HEK293T (cell line): ENCODE results near the gene PRICKLE1.

Experiments used
- CTCF ChIA-PET: fragments of 350-600 bp; formaldehyde crosslinking; extraction: SDS; loops from one replicate; lab custom pipeline; 2021; ENCODE audit warnings: antibody characterized with exemption, inconsistent platforms; lab: Yijun Ruan, JAX
- POLR2A ChIA-PET: fragments of 350-600 bp; formaldehyde crosslinking; extraction: SDS; loops from one replicate; lab custom pipeline; 2020; ENCODE audit warnings: antibody characterized with exemption, inconsistent platforms; lab: Yijun Ruan, JAX
- DNase-seq: peaks from one replicate; pipeline ENCODE4 v3.0.0; 2012; ENCODE audit warnings: mixed read lengths; ENCODE audit errors: extremely low spot score
- ARNT ChIP-seq: fragments of 450-650 bp; IDR thresholded peaks from 2 replicates; pipeline ENCODE4 v1.6.1; 2017; ENCODE audit warnings: mild to moderate bottlenecking
- BHLHE40 ChIP-seq: fragments of 450-650 bp; IDR thresholded peaks from 2 replicates; pipeline ENCODE4 v1.6.1; 2016; ENCODE audit warnings: mild to moderate bottlenecking, moderate library complexity, borderline replicate concordance
- CTBP1 ChIP-seq: fragments of 450-650 bp; IDR thresholded peaks from 2 replicates; pipeline ENCODE4 v1.6.1; 2016; ENCODE audit warnings: borderline replicate concordance
- ELF4 ChIP-seq: fragments of 450-650 bp; IDR thresholded peaks from 2 replicates; pipeline ENCODE4 v1.6.1; 2017; ENCODE audit warnings: antibody characterized with exemption
- FOXA1 ChIP-seq: fragments of 450-650 bp; IDR thresholded peaks from 2 replicates; pipeline ENCODE4 v1.6.1; 2016; ENCODE audit warnings: mild to moderate bottlenecking
- FOXK2 ChIP-seq: fragments of 450-650 bp; IDR thresholded peaks from 2 replicates; pipeline ENCODE4 v1.6.1; 2016; ENCODE audit warnings: mild to moderate bottlenecking
- FOXM1 ChIP-seq: fragments of 450-650 bp; IDR thresholded peaks from 2 replicates; pipeline ENCODE4 v1.6.1; 2017; ENCODE audit warnings: mild to moderate bottlenecking, borderline replicate concordance
- HDGF ChIP-seq: fragments of 450-650 bp; IDR thresholded peaks from 2 replicates; pipeline ENCODE4 v1.6.1; 2017; ENCODE audit warnings: antibody characterized with exemption, borderline replicate concordance
- L3MBTL2 ChIP-seq: fragments of 450-650 bp; conservative IDR thresholded peaks from 2 replicates; pipeline ENCODE4 v1.6.1; 2016; ENCODE audit warnings: mild to moderate bottlenecking
- LEF1 ChIP-seq: fragments of 450-650 bp; IDR thresholded peaks from 2 replicates; pipeline ENCODE4 v1.6.1; 2017; ENCODE audit warnings: mild to moderate bottlenecking, borderline replicate concordance
- NFRKB ChIP-seq: fragments of 450-650 bp; IDR thresholded peaks from 2 replicates; pipeline ENCODE4 v1.6.1; 2016; ENCODE audit warnings: mild to moderate bottlenecking, moderate library complexity
- PKNOX1 ChIP-seq: fragments of 450-650 bp; IDR thresholded peaks from 2 replicates; pipeline ENCODE4 v1.6.1; 2016
- SP1 ChIP-seq: fragments of 450-650 bp; IDR thresholded peaks from 2 replicates; pipeline ENCODE4 v1.6.1; 2017
- SUZ12 ChIP-seq: fragments of 450-650 bp; IDR thresholded peaks from 2 replicates; pipeline ENCODE4 v1.6.1; 2016; ENCODE audit warnings: mild to moderate bottlenecking
- TARDBP ChIP-seq: fragments of 450-650 bp; IDR thresholded peaks from 2 replicates; pipeline ENCODE4 v1.6.1; 2016
- ZNF384 ChIP-seq: fragments of 450-650 bp; IDR thresholded peaks from 2 replicates; pipeline ENCODE4 v1.6.1; 2016

Gene PRICKLE1

GRCh38 chr12:42428850-42429249 lies 160.7 kb downstream of the PRICKLE1 start:
- TF ChIP-seq L3MBTL2 (no peak), FOXA1 (no peak), SP1 (no peak), TARDBP (no peak), ARNT (no peak), SUZ12 (no peak), HDGF (no peak)
- CTCF ChIA-PET, result interaction anchor here (0.7 kb wide), 1 partner anchor 1107 kb away, joined by 3 read pairs; no protein-coding TSS in a partner anchor
- POLR2A ChIA-PET, result no interaction called here
- no peak for DNase-seq

- POLR2A ChIA-PET, result no interaction called here
- no peak for DNase-seq
- TF ChIP-seq TARDBP, result no peak
- no peak for TF ChIP-seq HDGF
- no peak for TF ChIP-seq L3MBTL2
- no peak for TF ChIP-seq FOXK2
- no peak for TF ChIP-seq ZNF384
- no peak for TF ChIP-seq FOXM1
- no peak for TF ChIP-seq SP1
- TF ChIP-seq PKNOX1, result no peak
- TF ChIP-seq FOXA1, result no peak
- no peak for TF ChIP-seq SUZ12
- TF ChIP-seq CTBP1, result no peak
- no peak for TF ChIP-seq BHLHE40
- TF ChIP-seq LEF1, result no peak
- TF ChIP-seq ARNT, result no peak
- TF ChIP-seq ELF4, result no peak
- no peak for TF ChIP-seq NFRKB
- CTCF ChIA-PET, result no interaction called here
These were observed 162.8 kb downstream of the PRICKLE1 start for GRCh38 chr12:42426746-42427145.

- TF ChIP-seq SUZ12, result no peak
- no peak for TF ChIP-seq HDGF
- no peak for TF ChIP-seq PKNOX1
- TF ChIP-seq LEF1, result no peak
- TF ChIP-seq BHLHE40, result no peak
- no peak for TF ChIP-seq SP1
- TF ChIP-seq NFRKB, result no peak
- TF ChIP-seq ZNF384, result no peak
- TF ChIP-seq FOXK2, result no peak
- TF ChIP-seq ARNT, result no peak
- TF ChIP-seq ELF4, result no peak
- no peak for TF ChIP-seq CTBP1
- no peak for DNase-seq
- ChIA-PET CTCF (no interaction called here), POLR2A (no interaction called here)
These were observed 166.8 kb downstream of the PRICKLE1 start for GRCh38 chr12:42422785-42423184.

GRCh38 chr12:42421844-42422779 lies 167.4 kb downstream of the PRICKLE1 start:
- POLR2A ChIA-PET, result no interaction called here
- no peak for DNase-seq
- CTCF ChIA-PET, result no interaction called here
- TF ChIP-seq FOXM1 (no peak), CTBP1 (no peak), SUZ12 (no peak), HDGF (no peak), L3MBTL2 (no peak), SP1 (no peak), BHLHE40 (no peak)

- TF ChIP-seq HDGF (no peak), ELF4 (no peak), CTBP1 (no peak), LEF1 (no peak), ZNF384 (no peak), SP1 (no peak), FOXM1 (no peak), ARNT (no peak), PKNOX1 (no peak), TARDBP (no peak), SUZ12 (no peak), BHLHE40 (no peak), FOXK2 (no peak), L3MBTL2 (no peak), NFRKB (no peak), FOXA1 (no peak)
- DNase-seq, result no peak
- ChIA-PET CTCF (interaction anchor here (0.6 kb wide), 1 partner anchor 1497 kb away, joined by 4 read pairs; no protein-coding TSS in a partner anchor), POLR2A (interaction anchor here (0.6 kb wide), 1 partner anchor 40 kb away, joined by 3 read pairs; no protein-coding TSS in a partner anchor)
These were observed 169.2 kb downstream of the PRICKLE1 start for GRCh38 chr12:42420395-42420794.

GRCh38 chr12:42410340-42410739 lies 179.2 kb downstream of the PRICKLE1 start:
- ChIA-PET POLR2A (no interaction called here), CTCF (no interaction called here)
- TF ChIP-seq HDGF, result no peak
- TF ChIP-seq FOXK2, result no peak
- no peak for TF ChIP-seq PKNOX1
- TF ChIP-seq ARNT, result no peak
- TF ChIP-seq L3MBTL2, result no peak
- TF ChIP-seq SUZ12, result no peak
- TF ChIP-seq ZNF384, result no peak
- no peak for TF ChIP-seq ELF4
- DNase-seq, result no peak
